HFFc6 (cell line): ENCODE results near the gene LONP2. TPM values are rescaled to one million over a fixed set of nuclear protein-coding genes. Genes with fewer than 3 reads are reported as not detected.

ENCODE experiments used
- DNase-seq: peaks from one replicate; pipeline ENCODE4 v3.0.0-alpha.2; 2018
- H3K27ac Mint-ChIP-seq: 2 replicates; pipeline ENCODE4 v1.8.0; 2020; ENCODE audit warnings: mild to moderate bottlenecking, mixed read lengths
- H3K27me3 Mint-ChIP-seq: 2 replicates; pipeline ENCODE4 v1.8.0; 2021; ENCODE audit warnings: mild to moderate bottlenecking, moderate library complexity, mixed read lengths; ENCODE audit not compliant: insufficient read depth
- H3K36me3 Mint-ChIP-seq: 2 replicates; pipeline ENCODE4 v1.8.0; 2021; ENCODE audit warnings: low read depth, mixed read lengths
- H3K4me1 Mint-ChIP-seq: 2 replicates; pipeline ENCODE4 v1.8.0; 2020; ENCODE audit warnings: low read depth, mixed read lengths
- H3K4me3 Mint-ChIP-seq: 2 replicates; pipeline ENCODE4 v1.8.0; 2020; ENCODE audit warnings: mild to moderate bottlenecking, moderate library complexity, mixed read lengths
- H3K9me3 Mint-ChIP-seq: 2 replicates; pipeline ENCODE4 v1.8.0; 2020; ENCODE audit warnings: mild to moderate bottlenecking, mixed read lengths
- CTCF ChIP-seq: fragments of 200-600 bp; sonication (generic); IDR thresholded peaks from 2 replicates; pipeline ENCODE4 v1.5.0; 2021; ENCODE audit warnings: antibody characterized with exemption, mild to moderate bottlenecking
- total RNA-seq, 6 experiments: library from RNA; stranded (reverse); fragmentation: NEBNext Ultra II Directional; extraction: Animal tissue kit (Norgen Biotek cat#: 25700); gene quantifications; 2 replicates in 1 of 6; 3 replicates in 5 of 6; pipeline ENCODE4 v1.2.3, GENCODE V29; 2021

Gene LONP2
- total RNA-seq, 6 experiments from 2014 or later: 64.3 to 80.1 (median 72.8) TPM

GRCh38 chr16:48291303-48291702 lies 47.2 kb downstream of the LONP2 start:
- H3K27ac Mint-ChIP-seq: no peak overlapping the region; the same call in 1 of the 2 replicates
- peaks cover 11% of the 10 kb centered on the region for H3K9me3 Mint-ChIP-seq
- peaks cover 19% of the 10 kb centered on the region for H3K4me1 Mint-ChIP-seq
- peaks cover 8% of the 10 kb centered on the region for H3K27me3 Mint-ChIP-seq
- TF ChIP-seq CTCF: no peak
- no peak overlapping the region for H3K4me3 Mint-ChIP-seq
- DNase-seq: peak; percentile 8
- H3K36me3 Mint-ChIP-seq: peaks cover 40% of the 10 kb centered on the region

GRCh38 chr16:48291754-48292153 lies 47.7 kb downstream of the LONP2 start:
- Mint-ChIP-seq H3K4me1 (peaks cover 19% of the 10 kb centered on the region), H3K27ac (no peak overlapping the region), H3K27me3 (peaks cover 4% of the 10 kb centered on the region), H3K36me3 (peaks cover 36% of the 10 kb centered on the region), H3K9me3 (peaks cover 7% of the 10 kb centered on the region), H3K4me3 (no peak overlapping the region)
- no peak for TF ChIP-seq CTCF
- no peak for DNase-seq

- H3K36me3 Mint-ChIP-seq: peaks cover 29% of the 10 kb centered on the region
- H3K4me1 Mint-ChIP-seq: peaks cover 19% of the 10 kb centered on the region
- no peak for DNase-seq
- H3K9me3 Mint-ChIP-seq: no peaks in the 10 kb centered on the region
- no peak overlapping the region for H3K4me3 Mint-ChIP-seq
- no peak for TF ChIP-seq CTCF
- no peak overlapping the region for H3K27ac Mint-ChIP-seq
- H3K27me3 Mint-ChIP-seq: peaks cover 4% of the 10 kb centered on the region
These were observed 48.4 kb downstream of the LONP2 start for GRCh38 chr16:48292452-48292851.

- no peaks in the 10 kb centered on the region for H3K9me3 Mint-ChIP-seq
- no peak for TF ChIP-seq CTCF
- no peak overlapping the region for H3K4me3 Mint-ChIP-seq
- no peak overlapping the region for H3K27ac Mint-ChIP-seq
- peaks cover 19% of the 10 kb centered on the region for H3K4me1 Mint-ChIP-seq
- DNase-seq: no peak
- H3K36me3 Mint-ChIP-seq: peaks cover 24% of the 10 kb centered on the region
- peaks cover 2% of the 10 kb centered on the region; the same call in 1 of the 2 replicates for H3K27me3 Mint-ChIP-seq
These were observed 50.6 kb downstream of the LONP2 start for GRCh38 chr16:48294724-48295123.

- Mint-ChIP-seq H3K4me1 (peaks cover 23% of the 10 kb centered on the region), H3K27me3 (peaks cover 2% of the 10 kb centered on the region; the same call in 1 of the 2 replicates), H3K36me3 (peaks cover 23% of the 10 kb centered on the region), H3K9me3 (no peaks in the 10 kb centered on the region), H3K4me3 (no peak overlapping the region), H3K27ac (no peak overlapping the region)
- no peak for TF ChIP-seq CTCF
- no peak for DNase-seq
These were observed 51.6 kb downstream of the LONP2 start for GRCh38 chr16:48295488-48296281.
